Lower leg skin (tissue), 4 donors: Measurements from ENCODE around the gene LRP5. TPM values are rescaled to one million over a fixed set of nuclear protein-coding genes. Genes with fewer than 3 reads are reported as not detected.

Experiments
- DNase-seq, 2 donors: peaks; one replicate each; pipeline ENCODE4 v3.0.0-alpha.2; 2019; ENCODE audit warnings: low spot score in 2 of 2
- H3K4me3 ChIP-seq: fragments of 200-600 bp; sonication (generic); 2 replicates; pipeline ENCODE4 v1.5.1; 2017; ENCODE audit warnings: mild to moderate bottlenecking, low read depth; ENCODE audit not compliant: poor library complexity, severe bottlenecking
- CTCF ChIP-seq, 3 donors: fragments of 450-650 bp; IDR thresholded peaks; one replicate each; pipeline ENCODE4 v1.5.1; 2016; ENCODE audit warnings: antibody characterized with exemption in 3 of 3, mild to moderate bottlenecking in 3 of 3, moderate library complexity in 2 of 3
- POLR2A ChIP-seq, 2 donors: fragments of 450-650 bp; IDR thresholded peaks; one replicate each; pipeline ENCODE4 v1.6.1; 2016 to 2017; ENCODE audit warnings: antibody characterized with exemption in 2 of 2, mild to moderate bottlenecking in 1 of 2, moderate library complexity in 1 of 2
- WGBS, 2 donors: methylation state at CpG; one replicate each; pipeline ENCODE4 v1.1.5; 2018; 5-methylcytosine and 5-hydroxymethylcytosine counted together
- intact Hi-C: fragments of 100-400 bp; cut with DNase I; formaldehyde crosslinking; loops from one replicate; pipeline ENCODE4 v1.15.0; 2023; ENCODE audit warnings: low total_unique reads
- total RNA-seq, 4 donors: library from RNA; depleted of rRNA; stranded (reverse); fragments of >200 nt; gene quantifications; one replicate each; pipeline ENCODE4 v1.1.0, GENCODE V29; 2016

LRP5 gene
- total RNA-seq, 4 donors from 2014 or later = 25.0 to 53.5 (median 29.3) TPM

DNA sequence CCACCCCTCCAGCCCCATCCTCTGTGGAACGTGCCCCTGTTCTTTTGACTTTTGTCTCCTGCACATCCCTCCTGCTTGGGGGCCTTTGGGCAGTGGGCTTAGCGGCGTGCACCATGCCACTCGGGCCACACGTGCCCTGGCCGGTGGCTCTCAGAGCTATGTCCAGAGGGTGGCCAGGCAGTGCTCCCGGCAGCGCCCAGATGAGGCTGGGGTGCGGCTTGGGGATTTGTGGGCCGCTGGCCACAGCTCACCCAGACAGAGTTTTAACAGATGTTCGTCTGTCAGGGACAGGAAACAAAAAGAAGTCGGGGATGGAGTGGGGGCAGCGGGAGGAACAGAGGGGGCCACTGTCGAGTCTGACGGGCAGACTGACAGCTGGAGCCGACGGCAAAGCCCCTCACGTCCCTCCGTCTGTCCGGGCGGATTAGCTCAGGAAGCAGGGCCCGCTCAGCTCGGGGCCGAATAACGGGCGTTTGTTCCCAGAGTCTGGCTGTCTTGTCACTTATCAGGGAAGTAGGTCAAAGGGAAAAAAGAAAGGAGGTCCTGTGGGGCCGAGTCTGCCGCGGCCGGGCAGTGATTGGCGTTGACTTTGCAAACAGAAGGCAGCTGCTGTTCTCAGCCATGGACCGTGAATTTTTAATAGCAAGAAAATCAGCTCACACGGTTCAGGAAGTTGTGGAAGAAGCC lies 61.6 kb downstream of the LRP5 start:
- DNase-seq = no peak
- TF ChIP-seq POLR2A (IDR thresholded peaks at IDR 0.05) (no peak), CTCF (IDR thresholded peaks at IDR 0.05) (no peak)

GRCh38 chr11:68374531-68374930 lies 62.1 kb downstream of the LRP5 start:
- intact Hi-C loops = loop anchor here (10.0 kb wide), 2 partner anchors 50 to 700 kb away; no protein-coding TSS in a partner anchor
- WGBS, 2 donors = 62 to 65% methylated on average over 12 of the region's 12 CpGs
- H3K4me3 ChIP-seq = no peak overlapping the region
- TF ChIP-seq POLR2A (IDR thresholded peaks at IDR 0.05) = no peak
- no peak for TF ChIP-seq CTCF (IDR thresholded peaks at IDR 0.05)
- no peak for DNase-seq

More for the DNA sequence above, 61.6 kb downstream of the LRP5 start:
- intact Hi-C loops = loop anchor here (10.0 kb wide), 2 partner anchors 49 to 701 kb away; no protein-coding TSS in a partner anchor
- 34 to 43% methylated on average over 33 of the region's 33 CpGs for WGBS, 2 donors
- no peak overlapping the region for H3K4me3 ChIP-seq

DNA sequence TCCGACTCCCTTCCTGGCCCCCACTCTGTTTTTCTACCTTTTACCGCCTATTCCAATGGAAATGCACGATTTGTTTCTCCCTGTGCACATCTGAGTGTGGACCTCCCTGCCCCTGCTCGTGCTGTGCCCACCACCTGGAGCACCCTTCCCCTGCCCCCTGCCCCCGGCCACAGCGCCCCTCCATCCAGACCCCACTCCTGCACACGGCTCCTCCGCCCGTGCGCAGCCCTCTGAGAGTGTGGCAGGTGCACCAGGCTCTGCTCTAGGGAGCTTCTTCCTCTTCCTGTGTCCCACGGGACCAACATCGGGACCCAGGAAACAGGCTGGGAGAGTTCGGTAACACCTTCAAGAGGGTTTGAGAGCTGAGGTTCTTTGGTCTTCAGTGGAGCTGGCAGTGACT lies 62.9 kb downstream of the LRP5 start:
- intact Hi-C loops = loop anchor here (10.0 kb wide), 2 partner anchors 51 to 699 kb away; no protein-coding TSS in a partner anchor
- no peak overlapping the region for H3K4me3 ChIP-seq
- 90 to 93% methylated on average over 13 of the region's 13 CpGs for WGBS, 2 donors
- TF ChIP-seq CTCF (IDR thresholded peaks at IDR 0.05) (no peak), POLR2A (IDR thresholded peaks at IDR 0.05) (no peak)
- DNase-seq = no peak

DNA sequence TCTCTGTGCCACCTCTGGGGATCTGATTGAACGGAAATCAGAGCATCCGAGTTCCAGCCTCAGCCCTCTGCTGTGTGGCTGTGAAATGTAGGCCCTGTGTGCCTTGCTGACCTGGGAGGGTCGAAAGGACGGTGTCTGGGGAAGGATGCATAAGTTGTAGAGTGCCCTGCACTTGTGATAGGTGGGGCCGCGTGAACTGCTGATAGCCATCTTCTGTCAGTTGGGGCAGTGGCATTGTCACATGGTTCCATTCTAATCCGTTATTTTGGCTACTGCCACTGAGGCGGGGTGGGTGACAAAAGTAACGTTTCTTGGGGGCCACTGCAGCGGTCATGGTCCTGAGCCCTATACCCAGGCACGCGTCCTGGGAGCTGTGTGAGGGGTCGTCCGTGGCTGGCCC lies 63.4 kb downstream of the LRP5 start:
- intact Hi-C loops = loop anchor here (10.0 kb wide), 2 partner anchors 51 to 699 kb away; no protein-coding TSS in a partner anchor

GRCh38 chr11:68377389-68377795 lies 65.0 kb downstream of the LRP5 start:
- no peak overlapping the region for H3K4me3 ChIP-seq
- intact Hi-C loops = loop anchor here (10.0 kb wide), 2 partner anchors 53 to 697 kb away; no protein-coding TSS in a partner anchor
- 68 to 82% methylated on average over 7 to 9 of the region's 12 CpGs for WGBS, 2 donors
- no peak for TF ChIP-seq POLR2A (IDR thresholded peaks at IDR 0.05)
- TF ChIP-seq CTCF (IDR thresholded peaks at IDR 0.05) = no peak
- DNase-seq = no peak

More for the DNA sequence above, 63.4 kb downstream of the LRP5 start:
- no peak for TF ChIP-seq CTCF (IDR thresholded peaks at IDR 0.05)
- TF ChIP-seq POLR2A (IDR thresholded peaks at IDR 0.05) = no peak
- 88 to 92% methylated on average over 14 of the region's 14 CpGs for WGBS, 2 donors
- no peak overlapping the region for H3K4me3 ChIP-seq
- no peak for DNase-seq
